ENCODE measurements around the gene CGB5.
A peak's percentile ranks its signal among the peaks of the same experiment; 100 is the strongest.
"Not testable (repeated sequence)": the region's sequence is repeated elsewhere in the genome, so short reads cannot be mapped to it uniquely, and the experiment has no call there.

Gene CGB5

DNA sequence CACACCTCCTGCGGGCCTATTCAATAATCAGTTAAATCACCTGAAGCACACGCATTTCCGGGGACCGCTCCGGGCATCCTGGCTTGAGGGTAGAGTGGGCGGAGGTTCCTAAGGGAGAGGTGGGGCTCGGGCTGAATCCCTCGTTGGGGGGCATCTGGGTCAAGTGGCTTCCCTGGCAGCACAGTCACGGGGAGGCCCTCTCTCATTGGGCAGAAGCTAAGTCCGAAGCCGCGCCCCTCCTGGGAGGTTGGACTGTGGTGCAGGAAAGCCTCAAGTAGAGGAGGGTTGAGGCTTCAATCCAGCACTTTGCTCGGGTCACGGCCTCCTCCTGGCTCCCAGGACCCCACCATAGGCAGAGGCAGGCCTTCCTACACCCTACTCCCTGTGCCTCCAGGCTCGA is at the start of gene CGB5:
Gene CGB5 (plus strand): TSS at position 301 of the 400 bp plus-strand sequence. CDS start 362 bp downstream, outside the sequence.
- not testable (repeated sequence) for DNase-seq (ENCODE audit: low read depth in 2 of 2)

- no peak for DNase-seq (ENCODE audit: low read depth in 2 of 2)
These were observed 49.6 kb upstream of the CGB5 start for GRCh38 chr19:48994035-48994386.

- DNase-seq (ENCODE audit: low read depth in 2 of 2) = peak; percentile 56 to 62
These were observed 45.7 kb upstream of the CGB5 start for GRCh38 chr19:48997972-48998371.

DNA sequence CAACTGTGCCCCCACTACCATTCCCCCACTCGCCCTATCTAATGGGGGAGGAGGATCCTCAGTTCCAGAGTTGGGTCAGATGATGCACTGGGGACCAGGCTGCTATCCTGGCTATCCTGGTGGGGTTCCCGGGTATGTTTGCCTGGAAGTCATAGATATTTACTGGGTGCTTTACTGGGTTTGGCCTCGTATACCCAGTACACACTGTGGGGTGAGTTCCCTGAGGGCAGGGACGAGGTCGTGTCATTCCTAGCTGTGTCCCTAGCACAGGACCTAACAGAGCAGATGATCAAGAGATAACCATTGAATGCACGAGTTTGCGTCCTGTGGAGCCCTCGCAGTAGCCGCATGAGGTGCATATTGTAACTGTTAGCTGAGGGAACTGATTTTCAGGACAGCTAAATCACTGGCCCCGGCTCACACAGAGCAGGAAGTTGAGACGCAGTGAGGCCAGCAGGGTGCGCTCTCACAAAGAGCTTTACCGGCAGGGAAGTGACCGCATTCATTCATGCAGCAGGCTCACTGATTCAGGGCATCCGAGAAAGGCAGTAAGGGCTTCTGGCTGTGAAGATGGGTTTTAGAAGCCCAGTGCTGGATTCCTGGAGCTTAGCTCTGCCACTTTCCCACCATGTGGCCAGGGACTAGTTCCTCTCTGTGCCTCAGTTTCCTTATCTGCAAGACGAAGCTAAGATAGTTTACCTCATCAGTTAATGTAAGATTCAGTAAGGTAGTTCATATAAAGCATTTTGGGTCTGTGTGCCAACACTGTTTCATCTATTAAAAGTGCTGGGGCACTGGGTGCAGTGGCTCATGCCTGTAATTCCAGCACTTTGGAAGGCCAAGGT is 43.9 kb upstream of the CGB5 start:
- DNase-seq (ENCODE audit: low read depth in 2 of 2) = peak; percentile 57 to 65

DNA sequence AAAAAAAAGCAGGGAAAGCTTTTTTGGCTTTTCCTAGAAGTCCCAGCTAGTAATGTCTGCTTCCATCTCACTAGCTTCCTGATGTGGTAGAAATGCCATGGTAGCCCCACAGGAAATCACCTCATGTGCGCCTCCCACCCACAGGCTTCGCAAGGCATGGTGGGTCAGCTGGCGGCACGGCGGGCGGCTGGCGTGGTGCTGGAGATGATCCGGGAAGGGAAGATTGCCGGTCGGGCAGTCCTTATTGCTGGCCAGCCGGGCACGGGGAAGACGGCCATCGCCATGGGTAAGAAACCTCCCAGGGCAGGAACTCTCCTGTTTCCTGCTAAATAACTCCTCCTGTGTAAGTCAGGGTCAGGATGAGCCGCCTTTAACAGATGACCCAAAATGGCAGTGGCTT is 39.5 kb upstream of the CGB5 start:
- DNase-seq (ENCODE audit: low read depth in 2 of 2) = no peak

GRCh38 chr19:49004964-49005614 is 38.6 kb upstream of the CGB5 start:
- no peak for DNase-seq (ENCODE audit: low read depth in 2 of 2)

DNA sequence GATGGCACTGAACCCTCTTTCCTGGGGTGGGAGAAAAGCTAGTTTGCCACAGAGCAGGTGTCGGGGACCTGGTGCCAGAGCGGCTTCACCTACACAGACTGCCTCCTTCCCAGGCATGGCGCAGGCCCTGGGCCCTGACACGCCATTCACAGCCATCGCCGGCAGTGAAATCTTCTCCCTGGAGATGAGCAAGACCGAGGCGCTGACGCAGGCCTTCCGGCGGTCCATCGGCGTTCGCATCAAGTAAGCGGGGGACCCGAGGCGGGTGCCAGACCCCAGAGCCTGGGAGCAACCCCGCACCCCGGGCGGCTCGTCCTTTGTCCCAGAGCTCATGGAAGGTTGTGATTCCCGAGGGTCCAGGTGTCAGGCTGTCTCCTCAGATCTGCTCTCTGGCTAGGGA is 36.7 kb upstream of the CGB5 start:
- DNase-seq (ENCODE audit: low read depth in 2 of 2) = no peak

DNA sequence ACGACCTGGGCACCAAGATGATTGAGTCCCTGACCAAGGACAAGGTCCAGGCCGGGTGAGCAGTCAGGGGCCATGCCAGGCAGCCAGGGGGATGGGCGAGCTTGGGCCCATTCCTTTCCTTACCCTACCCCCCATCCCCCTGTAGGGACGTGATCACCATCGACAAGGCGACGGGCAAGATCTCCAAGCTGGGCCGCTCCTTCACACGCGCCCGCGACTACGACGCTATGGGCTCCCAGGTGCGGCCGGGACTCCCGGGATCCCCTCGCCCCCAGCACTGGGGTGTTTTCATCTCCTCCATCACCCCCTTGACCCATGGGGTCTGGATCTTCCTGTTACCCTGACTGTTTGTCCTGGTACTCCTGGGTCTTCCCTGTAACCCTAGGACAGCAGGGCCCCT is 33.8 kb upstream of the CGB5 start:
- DNase-seq (ENCODE audit: low read depth in 2 of 2) = no peak

- DNase-seq (ENCODE audit: low read depth in 2 of 2) = no peak
These were observed 33.2 kb upstream of the CGB5 start for GRCh38 chr19:49010453-49010852.

DNA sequence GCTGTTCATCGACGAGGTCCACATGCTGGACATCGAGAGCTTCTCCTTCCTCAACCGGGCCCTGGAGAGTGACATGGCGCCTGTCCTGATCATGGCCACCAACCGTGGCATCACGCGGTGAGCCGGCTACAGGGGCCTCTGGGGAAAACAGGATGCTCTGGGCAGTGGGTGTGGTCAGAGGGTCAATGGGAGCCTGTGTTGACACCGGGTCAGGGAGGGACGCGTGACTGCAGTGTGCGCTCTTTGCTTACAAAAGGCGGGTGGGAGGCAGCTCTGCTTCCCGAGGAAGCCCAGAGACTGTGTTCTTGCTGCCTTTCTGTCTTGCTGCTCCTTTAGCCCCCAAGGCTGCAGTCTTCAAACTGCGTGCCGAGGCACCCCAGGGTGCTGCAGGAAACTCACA is 32.5 kb upstream of the CGB5 start:
- DNase-seq (ENCODE audit: low read depth in 2 of 2) = no peak

DNA sequence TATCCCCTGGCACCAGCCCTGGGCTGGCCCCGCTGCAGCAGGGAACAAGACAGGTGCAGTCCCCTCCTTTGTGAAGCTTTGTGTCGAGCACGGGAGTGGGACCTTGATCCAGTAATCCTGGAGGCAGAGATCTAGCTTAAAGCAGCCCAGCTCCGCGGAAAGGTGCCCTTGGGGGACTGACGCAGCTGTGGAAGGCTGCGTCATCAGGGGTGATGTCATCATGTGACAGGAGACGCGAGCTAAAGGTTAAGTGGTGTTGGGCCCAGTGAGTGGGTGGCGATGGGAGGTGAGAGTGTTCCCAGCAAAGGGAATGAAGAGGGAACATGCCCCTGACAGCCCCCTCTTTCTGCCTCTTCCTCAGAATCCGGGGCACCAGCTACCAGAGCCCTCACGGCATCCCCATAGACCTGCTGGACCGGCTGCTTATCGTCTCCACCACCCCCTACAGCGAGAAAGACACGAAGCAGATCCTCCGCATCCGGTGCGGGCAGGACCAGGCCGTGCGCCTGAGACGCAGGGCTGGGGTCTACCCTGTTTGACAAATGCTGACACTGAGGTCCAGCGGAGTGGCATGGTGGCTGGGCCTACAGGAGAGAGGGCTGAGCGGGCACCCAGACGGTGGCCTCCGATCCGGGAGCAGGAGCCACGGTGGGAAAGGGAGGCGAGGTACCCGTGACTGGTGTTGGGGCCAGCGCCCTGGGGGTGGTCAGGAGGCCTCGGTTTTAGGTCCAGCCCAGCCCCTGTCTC is 29.4 kb upstream of the CGB5 start:
- no peak for DNase-seq (ENCODE audit: low read depth in 2 of 2)

GRCh38 chr19:49014870-49015255 is 28.8 kb upstream of the CGB5 start:
- DNase-seq (ENCODE audit: low read depth in 2 of 2) = no peak

GRCh38 chr19:49016067-49016839 is 27.4 kb upstream of the CGB5 start:
- DNase-seq (ENCODE audit: low read depth in 2 of 2) = no peak

DNA sequence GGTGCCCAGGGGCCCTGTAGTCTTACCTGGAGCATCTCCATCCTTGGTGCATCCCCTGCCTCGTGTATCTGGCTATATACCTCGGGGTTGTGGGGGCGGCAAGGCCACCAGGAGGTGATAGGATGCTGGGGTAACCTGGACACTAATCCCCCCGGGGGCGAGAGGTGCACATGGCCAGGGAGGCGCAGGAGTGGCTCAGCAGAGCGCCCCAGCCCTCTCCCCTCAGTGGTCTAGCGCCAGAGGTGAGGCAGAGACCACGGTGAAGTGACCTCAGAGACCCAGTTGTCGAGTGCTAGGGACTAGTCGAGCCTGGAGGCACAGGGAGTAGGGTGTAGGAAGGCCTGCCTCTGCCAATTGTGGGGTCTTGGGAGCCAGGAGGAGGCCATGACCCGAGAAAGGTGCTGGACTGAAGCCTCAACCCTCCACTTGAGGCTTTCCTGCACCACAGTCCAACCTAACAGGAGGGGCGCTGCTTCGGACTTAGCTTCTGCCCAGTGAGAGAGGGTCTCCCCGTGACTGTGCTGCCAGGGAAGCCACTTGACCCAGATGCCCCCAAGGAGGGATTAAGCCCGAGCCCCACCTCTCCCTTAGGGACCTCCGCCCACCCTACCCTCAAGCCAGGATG is 26.5 kb upstream of the CGB5 start, which contains the start of gene LHB:
Gene LHB (minus strand): TSS at position 51 of the 625 bp plus-strand sequence. CDS start 10 bp downstream, at position 41.
- no peak for DNase-seq (ENCODE audit: low read depth in 2 of 2)

GRCh38 chr19:49017666-49018351 is 25.8 kb upstream of the CGB5 start:
- peak; percentile 37 to 57 for DNase-seq (ENCODE audit: low read depth in 2 of 2)

GRCh38 chr19:49018388-49019241 is 25.0 kb upstream of the CGB5 start:
- not testable (repeated sequence) for DNase-seq (ENCODE audit: low read depth in 2 of 2)

DNA sequence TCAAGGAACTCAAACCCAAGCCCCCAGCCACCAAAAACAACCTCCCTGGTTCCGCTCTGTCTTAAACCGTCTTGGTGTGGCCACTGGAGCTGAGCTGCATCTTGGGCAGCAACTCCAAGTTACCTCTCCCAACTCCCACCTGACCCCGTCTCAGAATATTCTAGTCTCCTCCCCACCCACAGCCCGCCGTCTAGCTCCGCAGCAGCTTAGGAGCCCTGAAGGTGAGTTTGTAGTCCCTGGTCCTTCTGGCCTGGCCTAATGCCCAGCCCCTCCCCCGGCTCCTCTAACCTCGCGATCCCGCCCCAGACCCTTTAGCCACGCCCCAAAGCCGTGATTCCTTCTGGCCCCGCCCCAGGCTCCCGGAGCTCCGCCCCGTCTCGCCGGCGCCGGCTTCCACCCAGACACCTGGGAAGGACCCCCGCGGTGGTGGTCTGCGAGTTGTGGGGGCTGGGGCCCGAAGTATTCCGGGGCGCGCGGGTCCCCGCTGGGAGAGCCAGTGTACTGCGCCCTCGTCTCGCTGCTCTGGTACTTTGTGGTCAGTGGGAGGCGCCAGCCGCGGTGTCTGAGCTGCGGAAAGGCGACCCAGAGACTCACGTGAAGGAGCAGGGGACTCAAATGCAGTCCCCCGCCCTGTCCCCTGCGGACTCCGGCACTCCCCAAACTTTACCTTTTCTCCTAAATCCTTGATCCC is 24.3 kb upstream of the CGB5 start:
- DNase-seq (ENCODE audit: low read depth in 2 of 2) = peak; percentile 47 to 65

- DNase-seq (ENCODE audit: low read depth in 2 of 2) = no peak
These were observed 23.3 kb upstream of the CGB5 start for GRCh38 chr19:49020342-49020741.
